Measurements from ENCODE around the gene HUWE1.

GRCh38 chrX:53681661-53682060 lies 4.9 kb downstream of the HUWE1 start:
- TF ChIP-seq POLR2A (IDR thresholded peaks at IDR 0.05; ENCODE audit: insufficient read depth in 1 of 2, low read depth in 2 of 2, low read length in 2 of 2): no peak
- TF ChIP-seq ZSCAN21 (CRISPR knock-in tag; IDR thresholded peaks at IDR 0.05; ENCODE audit: borderline replicate concordance): no peak
- TF ChIP-seq NKX3-1 (CRISPR knock-in tag; IDR thresholded peaks at IDR 0.05): no peak
- no peak for TF ChIP-seq FUBP1 (CRISPR knock-in tag; IDR thresholded peaks at IDR 0.05; ENCODE audit: borderline replicate concordance)
- no peak for TF ChIP-seq MAZ (IDR thresholded peaks at IDR 0.05; ENCODE audit: borderline replicate concordance, low read depth, low read length)
- no peak for TF ChIP-seq MAZ (CRISPR knock-in tag; IDR thresholded peaks at IDR 0.05; ENCODE audit: low read depth)
- TF ChIP-seq ERF (CRISPR knock-in tag; IDR thresholded peaks at IDR 0.05): no peak
- no peak for TF ChIP-seq HNRNPK (IDR thresholded peaks at IDR 0.05; ENCODE audit: low read depth, low read length, poor library complexity, severe bottlenecking)
- TF ChIP-seq ZSCAN9 (CRISPR knock-in tag; IDR thresholded peaks at IDR 0.05; ENCODE audit: borderline replicate concordance): no peak
- TF ChIP-seq DR1 (CRISPR knock-in tag; IDR thresholded peaks at IDR 0.05): no peak
